RWPE2 (cell line): ENCODE measurements around the gene ESYT3.

Source experiments
- ATAC-seq: fragments of 200-7000 bp; cut with Tn5 transposase; 3 replicates; pipeline ENCODE4 v1.9.1; 2021; ENCODE audit warnings: low read depth
- DNase-seq: peaks from one replicate; pipeline ENCODE4 v3.0.0-alpha.2; 2020; ENCODE audit warnings: low spot score
- H3K27ac ChIP-seq: fragments of 450-650 bp; 2 replicates; pipeline ENCODE4 v1.5.1; 2017; ENCODE audit warnings: mild to moderate bottlenecking; ENCODE audit not compliant: poor library complexity, severe bottlenecking
- H3K27me3 ChIP-seq: fragments of 250-450 bp; sonication (Bioruptor Pico); 2 replicates; pipeline ENCODE4 v1.5.1; 2021; ENCODE audit warnings: mild to moderate bottlenecking, moderate library complexity; ENCODE audit not compliant: insufficient read depth, poor library complexity, severe bottlenecking
- H3K36me3 ChIP-seq: fragments of 250-450 bp; sonication (Bioruptor Pico); 2 replicates; pipeline ENCODE4 v1.5.1; 2020; ENCODE audit warnings: low read depth, mild to moderate bottlenecking, moderate library complexity
- H3K4me1 ChIP-seq: fragments of 250-450 bp; sonication (Bioruptor Pico); 2 replicates; pipeline ENCODE4 v1.5.1; 2021; ENCODE audit warnings: mild to moderate bottlenecking, moderate library complexity; ENCODE audit not compliant: insufficient read depth, poor library complexity, severe bottlenecking
- H3K4me3 ChIP-seq: fragments of 250-450 bp; sonication (Bioruptor Pico); 2 replicates; pipeline ENCODE4 v1.5.1; 2021; ENCODE audit warnings: mild to moderate bottlenecking, moderate library complexity; ENCODE audit not compliant: severe bottlenecking
- H3K9me3 ChIP-seq: fragments of 250-450 bp; sonication (Bioruptor Pico); 2 replicates; pipeline ENCODE4 v1.5.1; 2021; ENCODE audit warnings: mild to moderate bottlenecking, moderate library complexity; ENCODE audit not compliant: severe bottlenecking
- CTCF ChIP-seq: fragments of 450-650 bp; IDR thresholded peaks from one replicate; pipeline ENCODE4 v1.5.1; 2017; ENCODE audit warnings: mild to moderate bottlenecking, moderate library complexity; ENCODE audit not compliant: poor library complexity, severe bottlenecking

The ESYT3 gene

GRCh38 chr3:138465925-138466324, 31.5 kb downstream of the ESYT3 start:
- ATAC-seq (no peak), DNase-seq (no peak)
- Histone ChIP-seq H3K4me1 (no peaks in the 10 kb centered on the region), H3K4me3 (no peak overlapping the region), H3K36me3 (no peaks in the 10 kb centered on the region), H3K27ac (no peak overlapping the region), H3K27me3 (no peaks in the 10 kb centered on the region), H3K9me3 (no peaks in the 10 kb centered on the region)
- no peak for TF ChIP-seq CTCF

GRCh38 chr3:138467931-138468330, 33.5 kb downstream of the ESYT3 start:
- Histone ChIP-seq H3K27ac (no peak overlapping the region), H3K9me3 (no peaks in the 10 kb centered on the region), H3K36me3 (no peaks in the 10 kb centered on the region), H3K4me3 (no peak overlapping the region), H3K4me1 (no peaks in the 10 kb centered on the region), H3K27me3 (no peaks in the 10 kb centered on the region)
- no peak for DNase-seq
- ATAC-seq, result no peak
- TF ChIP-seq CTCF, result no peak

GRCh38 chr3:138468451-138468850, 34.0 kb downstream of the ESYT3 start:
- H3K36me3 ChIP-seq, result no peaks in the 10 kb centered on the region
- H3K4me3 ChIP-seq, result no peak overlapping the region
- TF ChIP-seq CTCF, result no peak
- no peaks in the 10 kb centered on the region for H3K27me3 ChIP-seq
- no peaks in the 10 kb centered on the region for H3K9me3 ChIP-seq
- no peak for DNase-seq
- ATAC-seq, result no peak
- no peak overlapping the region for H3K27ac ChIP-seq
- H3K4me1 ChIP-seq, result no peaks in the 10 kb centered on the region

GRCh38 chr3:138468886-138469285, 34.5 kb downstream of the ESYT3 start:
- no peaks in the 10 kb centered on the region for H3K36me3 ChIP-seq
- no peak overlapping the region for H3K4me3 ChIP-seq
- no peaks in the 10 kb centered on the region for H3K27me3 ChIP-seq
- no peak for TF ChIP-seq CTCF
- no peak overlapping the region for H3K27ac ChIP-seq
- ATAC-seq (peak; percentile 66), DNase-seq (no peak)
- H3K4me1 ChIP-seq, result no peaks in the 10 kb centered on the region
- no peaks in the 10 kb centered on the region for H3K9me3 ChIP-seq

- no peak overlapping the region for H3K27ac ChIP-seq
- ATAC-seq (no peak), DNase-seq (no peak)
- H3K4me1 ChIP-seq, result no peaks in the 10 kb centered on the region
- H3K27me3 ChIP-seq, result no peaks in the 10 kb centered on the region
- no peaks in the 10 kb centered on the region for H3K9me3 ChIP-seq
- no peaks in the 10 kb centered on the region for H3K36me3 ChIP-seq
- TF ChIP-seq CTCF, result no peak
- no peak overlapping the region for H3K4me3 ChIP-seq
Observed at GRCh38 chr3:138469874-138470273, 35.5 kb downstream of the ESYT3 start.
